Activated T-cell treated with anti-CD3 and anti-CD28 coated beads, Interleukin-2, amount 50 U/mL, for 4 hours (primary cell): ENCODE results near the gene UGT8. TPM values are rescaled to one million over a fixed set of nuclear protein-coding genes. Genes with fewer than 3 reads are reported as not detected.
"Not testable (repeated sequence)": the region's sequence is repeated elsewhere in the genome, so short reads cannot be mapped to it uniquely, and the experiment has no call there.

Experiments used
- ATAC-seq, 2 donors: fragments of 200-7000 bp; cut with Tn5 transposase; one replicate each; pipeline ENCODE4 v1.10.0; 2021
- DNase-seq: peaks from one replicate; pipeline ENCODE4 v3.0.0-alpha.2; 2020
- H3K27me3 Mint-ChIP-seq: one replicate; pipeline ENCODE4 v1.8.0; 2021; ENCODE audit warnings: low read depth, mixed read lengths
- H3K36me3 Mint-ChIP-seq: one replicate; pipeline ENCODE4 v1.8.0; 2022; ENCODE audit warnings: mixed read lengths; ENCODE audit not compliant: insufficient read depth
- H3K4me1 Mint-ChIP-seq: one replicate; pipeline ENCODE4 v1.8.0; 2021; ENCODE audit warnings: low read depth, mixed read lengths
- H3K4me3 Mint-ChIP-seq: one replicate; pipeline ENCODE4 v1.8.0; 2021; ENCODE audit warnings: mild to moderate bottlenecking, moderate library complexity, mixed read lengths
- H3K9me3 Mint-ChIP-seq: one replicate; pipeline ENCODE4 v1.8.0; 2021; ENCODE audit warnings: mixed read lengths
- total RNA-seq, 3 donors: library from RNA; stranded (reverse); gene quantifications; one replicate each; pipeline ENCODE4 v1.2.1, GENCODE V29; 2021

UGT8 gene
- total RNA-seq, 3 donors from 2014 or later, result 0.30 to 0.41 (median 0.37) TPM

GRCh38 chr4:114597410-114598115 is 1.0 kb upstream of the UGT8 start:
- no peak for ATAC-seq
- no peak for DNase-seq
- Mint-ChIP-seq H3K27me3 (peaks cover 38% of the 10 kb centered on the region), H3K4me1 (peaks cover 9% of the 10 kb centered on the region), H3K36me3 (no peaks in the 10 kb centered on the region), H3K4me3 (no peak overlapping the region), H3K9me3 (no peaks in the 10 kb centered on the region)

GRCh38 chr4:114599231-114599902 is 760 bp downstream of the UGT8 start:
- no peaks in the 10 kb centered on the region for H3K36me3 Mint-ChIP-seq
- H3K4me3 Mint-ChIP-seq, result peak overlapping the region; percentile 70
- H3K9me3 Mint-ChIP-seq, result no peaks in the 10 kb centered on the region
- H3K4me1 Mint-ChIP-seq, result peaks cover 9% of the 10 kb centered on the region
- DNase-seq, result no peak
- peaks cover 37% of the 10 kb centered on the region for H3K27me3 Mint-ChIP-seq
- ATAC-seq, result peak; percentile 9 to 31

- H3K4me1 Mint-ChIP-seq, result peaks cover 9% of the 10 kb centered on the region
- ATAC-seq (no peak), DNase-seq (no peak)
- H3K4me3 Mint-ChIP-seq, result peak overlapping the region; percentile 70
- peaks cover 34% of the 10 kb centered on the region for H3K27me3 Mint-ChIP-seq
- no peaks in the 10 kb centered on the region for H3K36me3 Mint-ChIP-seq
- no peaks in the 10 kb centered on the region for H3K9me3 Mint-ChIP-seq
These were observed 1.4 kb downstream of the UGT8 start for GRCh38 chr4:114599903-114600552.

- H3K4me3 Mint-ChIP-seq, result no peak overlapping the region
These were observed 2.1 kb downstream of the UGT8 start for GRCh38 chr4:114600672-114601071.

GRCh38 chr4:114601304-114602052 is 2.9 kb downstream of the UGT8 start:
- Mint-ChIP-seq H3K9me3 (no peaks in the 10 kb centered on the region), H3K36me3 (no peaks in the 10 kb centered on the region), H3K4me3 (no peak overlapping the region), H3K27me3 (peaks cover 26% of the 10 kb centered on the region), H3K4me1 (peaks cover 9% of the 10 kb centered on the region)
- ATAC-seq, result no peak
- no peak for DNase-seq

More at GRCh38 chr4:114600672-114601071, 2.1 kb downstream of the UGT8 start:
- Mint-ChIP-seq H3K9me3 (no peaks in the 10 kb centered on the region), H3K36me3 (no peaks in the 10 kb centered on the region), H3K4me1 (peaks cover 9% of the 10 kb centered on the region), H3K27me3 (peaks cover 31% of the 10 kb centered on the region)
- ATAC-seq (no peak), DNase-seq (no peak)

- H3K27me3 Mint-ChIP-seq, result peaks cover 18% of the 10 kb centered on the region
- H3K4me1 Mint-ChIP-seq, result peaks cover 7% of the 10 kb centered on the region
- no peaks in the 10 kb centered on the region for H3K36me3 Mint-ChIP-seq
- no peak for DNase-seq
- H3K4me3 Mint-ChIP-seq, result no peak overlapping the region
- no peak for ATAC-seq
- no peaks in the 10 kb centered on the region for H3K9me3 Mint-ChIP-seq
These were observed 4.9 kb downstream of the UGT8 start for GRCh38 chr4:114603497-114603896.

GRCh38 chr4:114606245-114606644 is 7.6 kb downstream of the UGT8 start:
- no peak for ATAC-seq
- no peaks in the 10 kb centered on the region for H3K4me1 Mint-ChIP-seq

GRCh38 chr4:114607056-114607455 is 8.4 kb downstream of the UGT8 start:
- H3K27me3 Mint-ChIP-seq, result no peaks in the 10 kb centered on the region
- H3K4me1 Mint-ChIP-seq, result no peaks in the 10 kb centered on the region
- ATAC-seq (no peak), DNase-seq (no peak)
- H3K9me3 Mint-ChIP-seq, result no peaks in the 10 kb centered on the region
- H3K36me3 Mint-ChIP-seq, result no peaks in the 10 kb centered on the region
- H3K4me3 Mint-ChIP-seq, result no peak overlapping the region

More at GRCh38 chr4:114606245-114606644, 7.6 kb downstream of the UGT8 start:
- H3K36me3 Mint-ChIP-seq, result no peaks in the 10 kb centered on the region
- no peak for DNase-seq
- no peaks in the 10 kb centered on the region for H3K27me3 Mint-ChIP-seq
- H3K4me3 Mint-ChIP-seq, result no peak overlapping the region
- H3K9me3 Mint-ChIP-seq, result no peaks in the 10 kb centered on the region

- Mint-ChIP-seq H3K4me3 (no peak overlapping the region), H3K27me3 (peaks cover 1% of the 10 kb centered on the region), H3K36me3 (no peaks in the 10 kb centered on the region), H3K9me3 (no peaks in the 10 kb centered on the region), H3K4me1 (no peaks in the 10 kb centered on the region)
- DNase-seq (no peak), ATAC-seq (no peak)
These were observed 15.0 kb downstream of the UGT8 start for GRCh38 chr4:114613560-114613959.

- Mint-ChIP-seq H3K36me3 (no peaks in the 10 kb centered on the region), H3K4me3 (no peak overlapping the region), H3K9me3 (no peaks in the 10 kb centered on the region), H3K4me1 (no peaks in the 10 kb centered on the region), H3K27me3 (peaks cover 1% of the 10 kb centered on the region)
- ATAC-seq (no peak), DNase-seq (no peak)
These were observed 16.8 kb downstream of the UGT8 start for GRCh38 chr4:114615435-114615834.

GRCh38 chr4:114616036-114616435 is 17.4 kb downstream of the UGT8 start:
- ATAC-seq, H3K36me3 Mint-ChIP-seq, H3K9me3 Mint-ChIP-seq, DNase-seq, H3K27me3 Mint-ChIP-seq, H3K4me1 Mint-ChIP-seq, H3K4me3 Mint-ChIP-seq: not testable (repeated sequence)

GRCh38 chr4:114626196-114626595 is 27.6 kb downstream of the UGT8 start:
- no peaks in the 10 kb centered on the region for H3K27me3 Mint-ChIP-seq
- ATAC-seq, result no peak
- no peaks in the 10 kb centered on the region for H3K9me3 Mint-ChIP-seq
- DNase-seq, result no peak
- H3K4me3 Mint-ChIP-seq, result no peak overlapping the region
- H3K4me1 Mint-ChIP-seq, result no peaks in the 10 kb centered on the region
- H3K36me3 Mint-ChIP-seq, result no peaks in the 10 kb centered on the region

GRCh38 chr4:114636192-114636935 is 37.8 kb downstream of the UGT8 start:
- no peak for ATAC-seq

More at GRCh38 chr4:114636192-114636935, 37.8 kb downstream of the UGT8 start:
- no peaks in the 10 kb centered on the region for H3K9me3 Mint-ChIP-seq
- no peaks in the 10 kb centered on the region for H3K4me1 Mint-ChIP-seq
- no peaks in the 10 kb centered on the region for H3K36me3 Mint-ChIP-seq
- no peaks in the 10 kb centered on the region for H3K27me3 Mint-ChIP-seq
- no peak overlapping the region for H3K4me3 Mint-ChIP-seq
- no peak for DNase-seq
